ENCODE data around the gene NTM.
"Not testable (repeated sequence)": the region's sequence is repeated elsewhere in the genome, so short reads cannot be mapped to it uniquely, and the experiment has no call there.

The NTM gene

DNA sequence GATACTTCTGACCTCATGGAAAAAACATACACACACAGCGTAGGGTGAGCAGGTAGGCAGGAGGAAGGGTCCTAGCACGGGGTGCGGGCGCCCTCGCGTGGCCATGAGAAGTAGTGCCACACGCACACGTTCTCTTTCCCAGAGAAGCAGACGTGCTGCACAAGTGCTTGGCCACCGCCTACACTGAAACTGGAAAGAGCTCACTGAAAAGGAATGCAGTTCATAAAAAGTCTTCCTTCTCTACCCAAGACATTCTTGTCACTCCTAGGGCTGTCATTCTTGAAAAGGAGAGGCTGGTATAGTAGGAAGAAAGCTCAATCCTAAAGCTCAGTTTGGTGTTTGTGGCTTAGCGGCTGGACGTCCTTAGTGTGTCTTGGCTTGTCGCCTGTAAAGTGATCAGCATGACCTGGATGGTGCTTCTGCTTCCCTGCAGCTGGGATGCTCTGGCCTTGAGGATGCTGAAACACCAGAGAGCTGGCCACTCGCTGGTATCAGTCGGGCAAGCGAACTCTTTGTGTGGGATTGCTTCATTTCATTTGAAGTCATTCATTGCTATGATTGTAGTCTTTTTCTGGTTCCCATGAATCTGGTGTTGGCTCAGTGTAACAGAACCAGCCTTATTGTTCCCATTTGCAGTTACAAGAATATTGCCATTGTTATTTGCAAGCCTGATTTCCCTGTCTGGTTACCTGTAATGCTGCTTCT, 303.8 kb downstream of the NTM start:
- peak in 1 of 2 experiments; percentile 29 for DNase-seq

DNA sequence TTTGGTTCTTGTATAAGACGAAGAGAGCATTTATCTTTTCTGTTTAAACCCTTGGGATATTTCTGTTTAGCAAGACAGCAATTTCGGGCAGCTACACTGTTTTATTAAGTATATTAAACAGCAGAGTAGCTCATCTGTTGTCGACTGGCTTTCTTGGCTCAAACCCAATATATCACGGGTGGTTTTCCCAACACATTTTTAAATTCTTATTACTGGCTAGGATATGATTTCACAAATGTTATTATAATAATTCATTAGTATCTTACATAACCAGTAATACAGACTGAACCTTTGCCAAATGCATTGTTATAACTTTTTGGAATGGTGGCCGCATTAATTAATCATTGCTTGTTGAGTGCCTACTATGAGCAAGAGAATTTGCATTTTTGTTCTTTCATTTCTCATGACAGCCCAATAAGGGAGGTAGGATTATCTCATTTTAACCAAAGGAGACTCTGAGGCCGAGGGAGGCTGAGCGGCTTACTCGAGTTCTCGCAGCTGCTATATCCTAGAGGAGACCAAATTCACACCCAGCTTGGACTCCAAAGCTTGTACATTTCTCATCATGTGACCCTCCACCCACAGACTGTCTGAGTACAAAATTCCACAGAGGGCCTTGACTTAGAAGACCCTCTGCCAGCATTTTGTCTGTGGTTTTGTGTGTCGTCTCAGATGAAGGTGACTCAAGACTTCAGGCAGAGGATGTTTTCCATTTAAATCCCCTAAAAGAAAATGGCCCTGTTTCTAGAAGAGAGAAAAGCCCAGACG, 304.9 kb downstream of the NTM start:
- no peak for DNase-seq

DNA sequence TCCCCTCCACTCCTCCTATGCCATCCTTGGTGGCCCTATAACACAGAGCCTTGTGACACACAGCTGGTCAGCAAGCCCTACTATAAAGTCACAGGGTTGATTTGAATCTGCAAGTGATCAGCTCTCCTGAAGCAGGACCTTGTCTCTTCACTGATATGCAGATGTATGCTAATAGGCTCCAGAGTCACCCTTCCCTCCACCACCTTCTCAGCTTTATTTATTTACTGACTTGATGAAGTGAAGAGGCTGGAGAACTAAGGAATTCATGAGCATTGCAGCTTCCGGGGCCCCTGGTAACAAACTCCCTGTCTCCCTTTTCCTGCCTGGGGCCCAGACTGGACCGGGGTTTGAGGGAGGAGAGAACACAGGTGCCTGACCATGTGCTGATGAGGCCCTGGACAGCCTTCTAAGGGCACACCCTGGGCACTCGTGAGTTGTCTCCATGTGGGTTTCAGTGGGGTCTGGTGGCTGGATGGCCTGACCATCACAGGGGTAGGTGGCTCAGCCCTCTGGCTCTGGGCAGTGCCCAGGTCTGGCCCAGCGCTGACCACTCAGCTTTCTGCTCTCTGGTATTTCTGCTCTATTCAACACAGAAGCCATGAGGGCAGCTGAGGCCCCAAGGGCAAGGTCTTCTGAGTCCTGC, 307.5 kb downstream of the NTM start:
- no peak for DNase-seq

DNA sequence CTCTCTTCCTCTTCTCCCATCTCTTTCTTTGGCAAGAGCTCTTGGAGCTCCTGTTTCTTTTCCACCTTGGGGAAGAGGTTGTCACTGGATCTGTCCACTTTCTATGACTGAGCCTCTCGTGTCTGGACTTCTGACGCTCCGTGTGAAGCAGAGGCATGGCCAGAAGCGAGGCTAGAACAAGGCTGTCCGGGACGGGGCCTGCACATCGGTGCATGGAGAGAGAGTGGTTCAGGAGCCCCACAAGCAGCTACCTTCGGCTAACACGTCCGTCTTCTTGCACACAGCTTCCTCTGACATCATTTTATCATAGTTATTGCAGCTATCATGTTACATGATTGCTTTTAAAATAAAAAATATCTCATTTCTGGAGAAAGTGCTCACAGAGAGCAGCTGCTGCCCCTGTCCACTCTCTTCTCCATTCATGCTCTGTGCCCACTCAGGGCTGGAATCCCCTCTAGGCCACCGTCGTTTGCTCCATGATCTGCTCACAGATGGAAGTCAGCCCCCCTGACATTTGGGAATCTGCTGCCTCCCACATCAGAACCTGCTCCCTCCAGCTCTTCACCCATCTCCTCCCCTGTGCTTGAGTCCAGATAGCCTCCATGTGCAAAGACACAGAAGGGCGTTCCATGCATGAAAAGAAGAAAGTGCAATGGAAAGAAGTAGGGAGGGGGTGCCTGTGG, 308.4 kb downstream of the NTM start:
- no peak for DNase-seq

DNA sequence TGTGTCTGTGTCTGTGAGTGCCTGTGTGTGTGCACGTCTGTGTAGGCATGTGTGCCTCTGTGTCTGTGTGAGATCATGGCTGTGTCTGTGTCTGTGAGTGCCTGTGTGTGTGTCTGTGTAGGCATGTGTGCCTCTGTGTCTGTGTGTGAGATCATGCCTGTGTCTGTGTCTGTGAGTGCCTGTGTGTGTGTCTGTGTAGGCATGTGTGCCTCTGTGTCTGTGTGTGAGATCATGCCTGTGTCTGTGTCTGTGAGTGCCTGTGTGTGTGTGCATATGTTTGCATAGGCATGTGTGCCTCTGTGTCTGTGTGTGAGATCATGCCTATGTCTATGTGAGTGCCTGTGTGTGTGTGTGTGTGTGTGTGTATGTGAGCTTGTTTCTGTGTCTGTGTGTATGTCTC, 310.0 kb downstream of the NTM start:
- not testable (repeated sequence) for DNase-seq

DNA sequence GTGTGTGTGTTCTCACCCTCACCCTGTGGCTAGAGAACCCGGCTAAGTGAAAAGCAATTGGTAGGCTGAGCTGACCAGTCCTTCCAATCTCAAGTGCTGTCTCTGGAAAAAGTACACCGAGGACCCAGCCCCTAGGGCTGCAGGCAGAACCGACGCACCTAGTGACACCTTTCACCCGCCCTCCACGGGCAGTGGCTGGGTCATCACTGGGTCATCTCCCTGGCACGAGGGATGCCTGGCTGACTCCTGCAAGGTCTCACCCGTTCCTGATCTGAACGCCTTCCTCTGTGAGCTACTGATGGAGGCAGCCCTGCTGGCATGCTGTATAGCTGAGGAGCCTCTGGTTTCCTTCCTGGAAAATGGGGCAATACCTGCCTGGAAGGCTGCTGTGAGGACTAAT, 311.5 kb downstream of the NTM start:
- DNase-seq, result no peak

DNA sequence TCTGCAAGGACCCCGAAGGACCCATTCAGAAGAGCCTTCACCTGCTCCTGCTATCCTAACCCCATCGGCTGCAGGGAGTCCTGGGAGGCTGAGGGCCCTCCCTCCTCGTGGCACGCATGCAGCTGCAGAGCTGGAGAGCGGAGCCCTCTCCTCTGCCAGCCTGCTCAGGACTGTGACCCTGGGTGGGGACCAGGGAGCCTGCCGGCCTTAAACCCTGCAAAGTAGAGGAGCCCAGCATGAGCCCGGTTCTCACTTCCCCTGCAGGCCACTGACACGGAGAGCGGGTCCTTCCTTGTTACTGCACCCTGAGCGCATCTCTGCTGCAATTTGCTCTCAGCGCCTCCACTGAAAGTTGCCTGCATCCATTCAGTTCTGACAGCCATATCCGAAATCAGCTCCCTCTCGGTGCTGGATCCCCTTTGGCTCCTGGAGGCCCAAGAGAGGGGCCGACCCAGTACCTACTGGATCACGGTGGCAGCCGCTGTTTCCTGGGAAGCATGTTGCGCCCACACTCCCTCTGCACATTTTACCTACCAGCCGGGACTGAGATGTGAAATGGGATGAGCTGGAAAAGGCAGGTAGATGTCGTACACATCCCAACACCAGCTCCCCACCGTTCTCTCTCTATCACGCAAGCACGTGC, 312.1 kb downstream of the NTM start:
- no peak for DNase-seq

DNA sequence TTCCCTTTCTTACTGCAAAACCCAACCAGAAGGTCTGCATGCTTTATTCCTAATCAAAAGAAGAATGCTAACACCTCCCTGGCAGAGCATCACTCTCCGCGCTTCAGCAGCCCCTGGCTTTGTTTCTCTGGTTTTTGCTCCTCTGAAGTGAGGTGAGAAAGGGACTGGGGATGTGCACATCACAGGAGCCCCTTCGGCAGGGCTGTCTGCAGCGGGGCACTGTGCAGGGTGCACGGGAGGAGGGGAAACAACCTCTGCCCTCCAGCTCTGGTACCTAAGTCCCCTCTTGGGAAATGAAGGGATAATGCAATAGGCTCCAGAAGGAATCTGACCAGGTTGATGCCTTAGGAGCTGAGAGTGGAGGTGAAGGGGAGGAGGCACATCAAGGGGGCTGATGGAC, 312.7 kb downstream of the NTM start:
- no peak for DNase-seq

DNA sequence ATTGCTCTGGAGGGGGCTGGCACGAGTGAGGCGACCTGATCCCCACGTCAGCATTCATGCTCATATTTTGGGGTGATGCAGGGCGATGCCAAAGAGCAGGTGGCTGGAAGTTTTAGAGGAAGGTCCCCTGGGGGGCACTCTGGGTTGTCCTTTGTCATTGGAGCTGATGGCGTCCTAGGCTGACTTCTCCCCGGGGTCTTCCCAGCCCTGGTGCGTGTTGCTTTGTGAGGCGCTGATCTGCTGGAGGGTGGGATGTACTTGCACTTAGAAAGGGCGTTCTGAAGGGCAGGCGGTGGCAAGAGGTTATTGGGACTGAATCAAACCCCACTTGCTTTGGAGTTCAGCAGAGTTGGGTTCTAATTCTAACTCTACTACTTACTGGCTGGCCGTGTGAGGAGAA, 313.3 kb downstream of the NTM start:
- DNase-seq, result no peak

DNA sequence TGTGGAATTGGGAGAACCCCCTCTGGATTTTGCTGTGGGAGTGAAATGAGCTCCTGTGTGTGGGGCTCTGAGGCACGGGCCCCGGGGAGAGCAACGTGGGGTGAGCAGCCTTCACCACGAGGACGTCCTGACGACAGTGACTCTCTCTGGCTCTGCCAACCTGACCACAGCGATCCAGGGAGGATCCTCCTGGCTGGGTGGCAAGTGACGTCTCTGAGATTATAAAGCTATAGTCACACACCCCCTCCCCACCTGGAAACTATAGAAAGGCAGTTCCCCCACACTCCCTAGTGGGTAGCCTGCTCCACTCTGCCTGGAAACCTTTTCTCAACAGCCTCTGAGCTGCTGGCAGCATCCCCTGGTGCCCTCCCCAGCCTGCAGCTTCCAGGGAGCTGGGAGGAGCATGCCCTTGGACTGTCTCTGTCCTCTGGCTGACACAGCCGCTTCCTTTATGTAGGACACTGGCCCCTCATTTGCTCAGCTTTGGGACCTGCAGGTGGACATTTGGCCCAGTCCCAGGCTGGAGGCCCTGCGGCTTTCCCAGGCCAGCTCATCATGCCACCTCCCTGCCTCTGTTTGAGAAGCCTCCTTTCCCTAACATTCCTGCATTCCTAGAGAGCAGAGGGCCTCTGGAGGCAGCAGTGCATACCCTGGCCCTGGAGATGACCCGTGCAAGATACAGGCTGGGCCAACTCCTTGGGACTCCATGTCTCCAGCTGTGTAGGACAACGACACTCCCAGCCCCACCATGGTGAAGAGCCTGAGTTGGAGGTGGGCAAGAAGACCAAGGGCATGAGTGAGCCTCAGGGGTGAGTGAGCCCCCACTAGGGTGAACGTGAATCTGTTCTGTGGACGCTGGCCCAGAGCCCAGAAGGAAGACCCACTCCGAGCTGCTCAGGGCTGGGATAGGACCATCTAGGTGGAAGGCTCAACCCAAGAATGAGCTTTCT, 314.0 kb downstream of the NTM start:
- DNase-seq, result no peak

DNA sequence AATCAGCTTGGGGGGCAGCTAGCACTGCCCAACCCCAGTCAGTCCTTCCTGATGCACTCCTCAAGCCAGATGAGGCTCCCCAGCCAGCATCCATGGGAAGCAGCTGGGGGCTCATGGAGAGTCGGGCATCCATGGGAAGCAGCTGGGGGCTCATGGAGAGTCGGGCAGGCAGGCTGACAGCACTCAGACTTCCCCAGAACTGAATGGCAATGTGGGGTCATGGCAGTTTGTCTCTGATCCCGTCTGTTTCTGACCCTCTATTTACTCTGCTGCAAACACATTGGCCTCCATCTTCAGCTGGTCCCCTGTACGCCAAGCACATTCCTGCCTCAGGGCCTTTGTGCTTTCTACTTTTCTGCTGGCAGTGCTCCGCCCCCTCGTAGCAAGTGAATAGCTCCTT, 314.8 kb downstream of the NTM start:
- no peak for DNase-seq

DNA sequence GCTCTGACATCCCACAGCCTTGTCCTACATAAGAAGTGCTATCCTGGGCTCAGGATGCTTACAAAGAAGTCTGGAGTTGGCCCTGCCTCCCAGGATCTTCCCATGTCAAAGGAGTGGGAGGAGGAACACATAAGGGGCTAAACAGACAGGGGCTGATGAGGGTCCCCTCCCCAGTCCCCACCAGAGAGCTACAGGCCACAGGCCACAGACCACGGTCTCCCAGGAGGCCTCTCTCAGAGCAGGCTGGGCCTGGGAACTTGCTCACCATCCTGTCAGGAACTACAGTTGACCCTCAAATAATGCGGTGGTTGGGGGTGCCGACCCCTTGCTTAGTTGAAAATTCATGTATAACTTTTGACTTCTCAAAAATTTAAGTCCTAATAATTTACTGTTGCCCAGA, 315.5 kb downstream of the NTM start:
- no peak for DNase-seq

DNA sequence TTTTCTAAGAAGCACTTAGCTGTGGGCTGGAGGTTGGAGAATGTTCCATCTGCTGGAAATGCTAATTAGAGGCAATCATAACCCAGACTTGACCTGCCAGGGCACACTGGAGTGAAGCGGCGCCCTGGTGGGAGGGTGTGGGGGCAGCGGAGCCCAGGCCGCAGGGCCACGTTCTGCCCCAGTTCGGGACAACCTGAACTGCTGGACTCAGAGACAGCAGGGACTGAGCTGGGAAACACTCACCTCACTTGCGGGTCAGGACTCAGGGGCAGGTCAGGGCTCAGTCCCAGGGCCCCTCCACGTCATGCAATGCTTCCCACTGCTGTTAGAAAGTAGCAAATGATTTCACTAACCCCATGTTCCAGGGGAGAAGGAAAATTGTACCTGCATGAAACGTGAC, 316.4 kb downstream of the NTM start:
- no peak for DNase-seq

DNA sequence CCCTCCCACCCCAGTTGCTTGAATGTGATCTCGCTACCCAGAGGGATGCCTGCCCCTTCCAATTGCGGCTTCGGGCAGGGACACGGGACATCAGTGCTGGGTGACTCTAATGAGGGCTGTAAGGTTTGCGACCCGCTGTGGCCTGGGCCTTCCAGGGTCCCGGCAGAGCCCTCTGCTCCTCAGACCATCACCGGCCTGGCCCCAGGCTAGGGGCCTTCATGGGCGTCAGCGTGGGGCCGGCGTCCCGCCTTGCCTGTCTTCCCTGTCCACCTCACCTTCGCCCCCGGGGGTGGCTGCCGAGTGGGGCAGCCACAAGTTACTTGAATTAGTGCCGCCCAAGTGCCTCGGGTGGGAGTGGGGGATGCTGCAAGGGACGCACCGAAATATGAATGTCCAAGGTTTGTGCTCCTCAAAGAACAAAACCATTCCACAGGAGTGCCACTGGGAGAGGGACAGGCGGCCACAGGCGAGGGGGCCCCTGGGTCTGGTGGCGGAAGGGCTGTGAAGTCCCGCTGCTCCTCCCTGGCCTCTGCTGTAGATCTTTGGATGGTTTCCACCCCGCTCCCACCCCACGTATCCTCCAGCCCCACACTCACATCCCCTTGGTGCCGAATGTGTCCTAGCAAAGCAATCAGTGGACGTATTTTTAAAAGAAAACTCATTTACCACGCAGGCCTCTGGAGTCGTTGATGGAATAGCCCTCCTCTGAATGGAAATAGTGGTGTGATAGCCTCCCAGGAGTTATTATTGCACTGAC, 317.1 kb downstream of the NTM start:
- DNase-seq, result no peak

DNA sequence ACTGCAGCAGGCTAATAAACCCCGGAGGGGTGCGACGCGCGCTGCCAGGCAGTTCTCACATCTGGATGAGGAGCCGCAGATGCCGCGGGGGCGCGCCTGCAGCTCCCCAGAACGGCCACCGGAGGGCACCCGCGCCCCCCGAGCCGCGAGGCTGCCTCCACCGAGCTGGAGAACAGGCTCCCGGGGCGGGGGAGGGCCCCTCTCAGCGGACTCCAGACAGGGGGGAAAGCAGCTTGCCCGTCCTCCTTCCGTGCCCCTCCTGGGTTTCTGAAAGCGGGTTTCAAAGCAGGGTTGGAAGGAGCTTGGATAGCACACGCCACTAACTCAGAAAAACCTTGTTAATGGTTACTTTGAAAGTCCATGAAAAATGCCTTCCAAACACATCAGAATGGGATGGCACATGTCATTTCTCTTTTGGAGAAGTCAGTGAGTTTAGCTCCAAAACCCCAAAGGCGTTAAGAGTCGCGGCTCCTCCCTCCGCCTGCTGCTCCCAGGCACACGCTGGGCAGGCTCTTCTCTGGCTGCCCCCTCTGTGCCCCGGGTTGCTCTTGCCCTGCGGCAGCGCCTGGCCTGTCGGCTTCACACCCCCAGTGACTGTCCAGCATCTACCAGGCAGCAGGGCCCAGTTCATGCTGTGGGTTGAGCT, 317.8 kb downstream of the NTM start:
- DNase-seq, result peak in 1 of 2 experiments; percentile 8

DNA sequence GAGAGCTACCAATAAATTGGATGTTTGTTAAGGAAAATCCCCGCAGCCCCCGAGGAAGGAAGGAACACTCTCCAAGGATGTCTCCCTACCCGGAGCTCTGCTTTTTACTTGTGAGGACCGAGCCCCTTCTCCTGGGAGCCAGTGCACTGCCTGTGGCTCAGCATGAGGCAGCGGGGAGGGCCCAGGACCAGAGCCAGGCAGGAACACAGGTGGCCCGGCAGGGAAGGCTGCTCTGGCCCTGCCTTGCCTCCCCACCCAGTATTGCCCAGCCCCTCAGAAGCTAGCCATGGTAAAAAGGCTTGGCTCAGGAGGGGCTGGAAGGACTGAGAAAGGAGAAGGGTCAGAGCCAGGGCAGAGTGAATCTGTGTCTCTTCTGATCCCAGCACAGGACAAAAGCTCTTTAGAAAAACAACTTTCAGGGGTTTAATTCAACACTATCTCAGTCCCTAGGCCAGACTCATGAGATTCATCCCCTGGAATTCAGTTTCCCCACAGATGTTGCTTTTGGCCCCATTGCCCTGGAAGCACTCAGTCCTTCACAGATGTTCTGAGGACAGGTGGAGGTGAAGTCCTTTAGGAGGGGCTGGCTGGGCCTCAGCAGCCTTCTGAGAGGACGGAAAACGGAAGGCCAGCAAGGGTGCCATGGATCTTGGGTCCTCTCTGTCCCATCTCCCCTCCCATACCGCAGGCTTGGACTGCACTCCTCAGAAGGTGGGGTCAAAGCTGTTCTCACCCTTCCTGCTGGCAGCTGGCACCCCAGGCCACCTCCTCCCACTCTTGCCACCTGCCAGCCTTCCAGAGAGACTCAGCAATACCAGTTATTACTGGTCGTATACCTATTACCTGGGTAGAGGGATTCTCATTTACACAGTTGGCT, 318.9 kb downstream of the NTM start:
- no peak for DNase-seq

DNA sequence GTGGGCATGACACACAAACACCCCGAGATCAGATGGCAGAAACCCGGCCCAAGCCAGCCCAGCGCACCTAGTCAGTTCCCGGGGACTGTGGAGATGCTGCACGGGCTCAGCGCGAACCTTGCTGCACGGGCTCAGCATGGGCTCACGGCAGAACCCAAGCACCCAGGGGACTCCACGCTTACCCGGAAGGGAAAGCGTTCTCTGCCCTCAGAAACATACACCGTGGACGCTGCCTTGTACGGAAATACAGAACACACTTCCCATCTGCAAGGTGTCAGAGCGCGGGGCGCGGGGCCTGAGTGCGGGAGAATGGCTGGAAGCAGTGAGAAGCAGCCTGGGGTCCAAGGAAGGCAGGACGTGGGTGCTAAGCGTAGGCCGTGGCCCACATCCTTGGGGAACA, 319.9 kb downstream of the NTM start:
- no peak for DNase-seq

DNA sequence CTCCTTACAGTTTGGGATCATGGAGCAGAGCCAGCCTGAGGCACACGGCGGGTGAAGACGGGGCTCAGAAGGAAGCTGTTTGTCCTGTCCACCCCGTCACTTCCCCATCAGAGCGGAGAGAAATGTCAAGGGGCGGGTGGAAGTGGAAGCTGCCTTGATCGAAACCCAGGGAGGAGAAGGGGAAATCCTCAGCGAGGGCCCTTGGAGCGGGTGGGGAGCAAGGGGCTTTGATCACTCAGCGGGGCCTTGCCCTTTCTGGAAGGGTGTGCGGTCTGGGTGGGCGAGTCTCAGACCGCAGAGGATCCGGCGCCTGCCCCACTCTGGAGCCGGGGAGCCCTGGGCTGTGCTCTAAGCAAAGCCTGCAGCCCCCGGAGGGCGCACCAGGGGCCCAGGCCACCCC, 320.4 kb downstream of the NTM start:
- no peak for DNase-seq

All from stimulated activated CD4-positive, alpha-beta T cell treated with anti-CD3 and anti-CD28 coated beads, Interleukin-4, amount 100 ng/mL, for 4 hours (primary cell).